Type B pancreatic cell (in vitro differentiated cells): Measurements from ENCODE around the gene INPP4B. TPM values are rescaled to one million over a fixed set of nuclear protein-coding genes. Genes with fewer than 3 reads are reported as not detected.

ENCODE experiments used
- DNase-seq: peaks from one replicate; pipeline ENCODE4 v3.0.0; 2021; ENCODE audit warnings: mixed read lengths; ENCODE audit not compliant: unreplicated experiment; ENCODE audit errors: extremely low spot score
- H3K27ac Mint-ChIP-seq: 2 replicates; pipeline ENCODE4 v1.8.0; 2021; ENCODE audit warnings: mild to moderate bottlenecking, mixed read lengths
- H3K27me3 Mint-ChIP-seq: 2 replicates; pipeline ENCODE4 v1.8.0; 2021; ENCODE audit warnings: mixed read lengths
- H3K36me3 Mint-ChIP-seq: 2 replicates; pipeline ENCODE4 v1.8.0; 2021; ENCODE audit warnings: mixed read lengths
- H3K4me1 Mint-ChIP-seq: one replicate; pipeline ENCODE4 v1.8.0; 2021; ENCODE audit warnings: mixed read lengths; ENCODE audit not compliant: unreplicated experiment
- H3K4me3 Mint-ChIP-seq: 2 replicates; pipeline ENCODE4 v1.8.0; 2021; ENCODE audit warnings: mild to moderate bottlenecking, mixed read lengths
- H3K9me3 Mint-ChIP-seq: 2 replicates; pipeline ENCODE4 v1.8.0; 2021; ENCODE audit warnings: mixed read lengths
- total RNA-seq: library from RNA; stranded (reverse); gene quantifications from 2 replicates; pipeline ENCODE4 v1.2.1, GENCODE V29; 2021; ENCODE audit warnings: low replicate concordance
- TF ChIP-seq, protein P1 (sequence below): fragments of 200-600 bp; sonication (generic); conservative IDR thresholded peaks from 2 replicates; pipeline ENCODE4 v1.5.0; 2021; ENCODE audit warnings: antibody characterized with exemption, mild to moderate bottlenecking

Gene INPP4B
- total RNA-seq, 1 donor from 2014 or later, result 9.0 TPM

GRCh38 chr4:142474398-142475087, 371.6 kb downstream of the INPP4B start:
- TF ChIP-seq, protein P1, sequence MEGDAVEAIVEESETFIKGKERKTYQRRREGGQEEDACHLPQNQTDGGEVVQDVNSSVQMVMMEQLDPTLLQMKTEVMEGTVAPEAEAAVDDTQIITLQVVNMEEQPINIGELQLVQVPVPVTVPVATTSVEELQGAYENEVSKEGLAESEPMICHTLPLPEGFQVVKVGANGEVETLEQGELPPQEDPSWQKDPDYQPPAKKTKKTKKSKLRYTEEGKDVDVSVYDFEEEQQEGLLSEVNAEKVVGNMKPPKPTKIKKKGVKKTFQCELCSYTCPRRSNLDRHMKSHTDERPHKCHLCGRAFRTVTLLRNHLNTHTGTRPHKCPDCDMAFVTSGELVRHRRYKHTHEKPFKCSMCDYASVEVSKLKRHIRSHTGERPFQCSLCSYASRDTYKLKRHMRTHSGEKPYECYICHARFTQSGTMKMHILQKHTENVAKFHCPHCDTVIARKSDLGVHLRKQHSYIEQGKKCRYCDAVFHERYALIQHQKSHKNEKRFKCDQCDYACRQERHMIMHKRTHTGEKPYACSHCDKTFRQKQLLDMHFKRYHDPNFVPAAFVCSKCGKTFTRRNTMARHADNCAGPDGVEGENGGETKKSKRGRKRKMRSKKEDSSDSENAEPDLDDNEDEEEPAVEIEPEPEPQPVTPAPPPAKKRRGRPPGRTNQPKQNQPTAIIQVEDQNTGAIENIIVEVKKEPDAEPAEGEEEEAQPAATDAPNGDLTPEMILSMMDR, result no peak
- no peaks in the 10 kb centered on the region for H3K27me3 Mint-ChIP-seq
- peak overlapping the region; percentile 48 for H3K27ac Mint-ChIP-seq
- no peaks in the 10 kb centered on the region for H3K36me3 Mint-ChIP-seq
- peaks cover 3% of the 10 kb centered on the region for H3K4me1 Mint-ChIP-seq
- no peaks in the 10 kb centered on the region for H3K9me3 Mint-ChIP-seq
- H3K4me3 Mint-ChIP-seq, result peak overlapping the region; percentile 30
- DNase-seq, result no peak

- H3K27me3 Mint-ChIP-seq, result no peaks in the 10 kb centered on the region
- H3K36me3 Mint-ChIP-seq, result no peaks in the 10 kb centered on the region
- H3K9me3 Mint-ChIP-seq, result no peaks in the 10 kb centered on the region
- DNase-seq, result no peak
- TF ChIP-seq, protein P1, result no peak
- no peak overlapping the region for H3K4me3 Mint-ChIP-seq
- peak overlapping the region; percentile 48 for H3K27ac Mint-ChIP-seq
- H3K4me1 Mint-ChIP-seq, result peaks cover 3% of the 10 kb centered on the region
Observed at GRCh38 chr4:142473960-142474338, 372.2 kb downstream of the INPP4B start.

DNA sequence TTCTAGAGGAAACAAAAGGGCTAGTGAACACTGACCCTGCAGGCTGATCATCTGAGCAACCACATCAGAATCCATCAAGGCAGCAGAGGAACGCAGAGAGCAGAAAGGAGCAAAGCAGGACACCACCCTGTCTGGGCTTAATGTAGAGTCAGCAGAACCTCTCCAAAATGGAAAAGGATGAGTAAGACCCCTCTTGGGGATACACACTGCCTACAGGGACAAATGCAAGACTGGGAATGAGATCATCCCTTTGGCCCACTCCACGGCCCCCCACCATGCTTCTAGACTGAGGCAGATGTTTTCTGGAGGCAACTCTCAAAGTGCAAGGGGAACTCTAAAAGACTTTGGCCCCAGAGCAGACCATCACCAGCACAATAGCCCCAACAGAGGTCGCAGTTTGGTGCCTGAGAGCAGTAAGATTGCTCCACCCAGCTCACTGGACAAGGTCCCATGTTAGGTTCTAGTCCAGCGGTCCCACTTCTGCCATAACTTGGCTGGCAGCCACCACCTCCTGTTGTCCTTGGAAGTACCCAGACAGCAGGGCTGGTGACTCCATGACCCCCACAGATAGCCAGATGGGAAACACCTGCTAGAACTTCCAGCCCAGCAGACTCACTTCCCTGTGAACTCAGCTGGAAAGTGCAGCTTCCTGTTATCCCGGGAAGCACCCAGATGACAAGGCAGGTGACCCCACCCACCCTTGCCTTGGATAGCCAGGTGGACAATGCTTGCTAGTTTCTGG, 372.7 kb downstream of the INPP4B start:
- no peaks in the 10 kb centered on the region for H3K27me3 Mint-ChIP-seq
- no peak overlapping the region for H3K4me3 Mint-ChIP-seq
- DNase-seq, result no peak
- no peak overlapping the region for H3K27ac Mint-ChIP-seq
- H3K4me1 Mint-ChIP-seq, result peaks cover 3% of the 10 kb centered on the region
- TF ChIP-seq, protein P1, result no peak
- H3K36me3 Mint-ChIP-seq, result no peaks in the 10 kb centered on the region
- no peaks in the 10 kb centered on the region for H3K9me3 Mint-ChIP-seq

GRCh38 chr4:142467088-142467487, 379.0 kb downstream of the INPP4B start:
- Mint-ChIP-seq H3K27ac (no peak overlapping the region), H3K27me3 (no peaks in the 10 kb centered on the region), H3K4me1 (no peaks in the 10 kb centered on the region), H3K4me3 (no peak overlapping the region), H3K36me3 (no peaks in the 10 kb centered on the region), H3K9me3 (no peaks in the 10 kb centered on the region)
- TF ChIP-seq, protein P1, result no peak
- no peak for DNase-seq

- no peak overlapping the region for H3K27ac Mint-ChIP-seq
- H3K27me3 Mint-ChIP-seq, result no peaks in the 10 kb centered on the region
- DNase-seq, result no peak
- H3K36me3 Mint-ChIP-seq, result no peaks in the 10 kb centered on the region
- no peaks in the 10 kb centered on the region for H3K9me3 Mint-ChIP-seq
- TF ChIP-seq, protein P1, result no peak
- H3K4me3 Mint-ChIP-seq, result no peak overlapping the region
- H3K4me1 Mint-ChIP-seq, result no peaks in the 10 kb centered on the region
Observed at GRCh38 chr4:142465526-142465925, 380.6 kb downstream of the INPP4B start.
